ENCODE results near the gene TPRKB. TPM values are rescaled to one million over a fixed set of nuclear protein-coding genes. Genes with fewer than 3 reads are reported as not detected.
"Not testable (repeated sequence)": the region's sequence is repeated elsewhere in the genome, so short reads cannot be mapped to it uniquely, and the experiment has no call there.

The TPRKB gene
- total RNA-seq, 1 experiment from 2014 or later = 42.1 TPM

GRCh38 chr2:73780237-73780582 lies 43.1 kb upstream of the TPRKB start:
- Histone ChIP-seq H3K9me3 (no peaks in the 10 kb centered on the region), H3K4me3 (ENCODE audit: low read depth, low read length) (peak overlapping the region; percentile 94), H3K36me3 (ENCODE audit: control insufficient read depth, insufficient read depth, low read length) (peaks cover 1% of the 10 kb centered on the region; the same call in 1 of the 2 replicates), H3K4me1 (peaks cover 5% of the 10 kb centered on the region; the same call in 1 of the 2 replicates), H3K27me3 (replicated peaks; ENCODE audit: control insufficient read depth, insufficient read depth, low read length) (no peaks in the 10 kb centered on the region)
- no peaks in the 10 kb centered on the region for H3K27me3 Mint-ChIP-seq (ENCODE audit: insufficient read depth, unreplicated experiment)
- H3K9me3 Mint-ChIP-seq (ENCODE audit: unreplicated experiment) = no peaks in the 10 kb centered on the region
- no peaks in the 10 kb centered on the region for H3K36me3 Mint-ChIP-seq (ENCODE audit: insufficient read depth, unreplicated experiment)
- POLR2A ChIA-PET = interaction anchor here (0.9 kb wide), 1 partner anchor 216 kb away, joined by 3 read pairs; no protein-coding TSS in a partner anchor
- no peak for DNase-seq
- CTCF ChIA-PET = no interaction called here
- H3K27ac Mint-ChIP-seq (ENCODE audit: unreplicated experiment) = peak overlapping the region; percentile 89
- TF ChIP-seq CTCF (IDR thresholded peaks at IDR 0.05; ENCODE audit: insufficient read depth in 1 of 2, low read depth in 1 of 2, low read length in 1 of 2, severe bottlenecking in 1 of 2, unreplicated experiment in 1 of 2) = no peak
- peaks cover 6% of the 10 kb centered on the region for H3K4me1 Mint-ChIP-seq (ENCODE audit: low read depth, unreplicated experiment)
- peak overlapping the region; percentile 93 for H3K4me3 Mint-ChIP-seq (ENCODE audit: unreplicated experiment)
- BruUV-seq (replicated peaks) = no TSS peak
- intact Hi-C loops (cut with micrococcal nuclease; ENCODE audit: unreplicated experiment) = loop anchor here (1.0 kb wide), 1 partner anchor 43 kb away; the partner anchor contains the start of gene TPRKB

DNA sequence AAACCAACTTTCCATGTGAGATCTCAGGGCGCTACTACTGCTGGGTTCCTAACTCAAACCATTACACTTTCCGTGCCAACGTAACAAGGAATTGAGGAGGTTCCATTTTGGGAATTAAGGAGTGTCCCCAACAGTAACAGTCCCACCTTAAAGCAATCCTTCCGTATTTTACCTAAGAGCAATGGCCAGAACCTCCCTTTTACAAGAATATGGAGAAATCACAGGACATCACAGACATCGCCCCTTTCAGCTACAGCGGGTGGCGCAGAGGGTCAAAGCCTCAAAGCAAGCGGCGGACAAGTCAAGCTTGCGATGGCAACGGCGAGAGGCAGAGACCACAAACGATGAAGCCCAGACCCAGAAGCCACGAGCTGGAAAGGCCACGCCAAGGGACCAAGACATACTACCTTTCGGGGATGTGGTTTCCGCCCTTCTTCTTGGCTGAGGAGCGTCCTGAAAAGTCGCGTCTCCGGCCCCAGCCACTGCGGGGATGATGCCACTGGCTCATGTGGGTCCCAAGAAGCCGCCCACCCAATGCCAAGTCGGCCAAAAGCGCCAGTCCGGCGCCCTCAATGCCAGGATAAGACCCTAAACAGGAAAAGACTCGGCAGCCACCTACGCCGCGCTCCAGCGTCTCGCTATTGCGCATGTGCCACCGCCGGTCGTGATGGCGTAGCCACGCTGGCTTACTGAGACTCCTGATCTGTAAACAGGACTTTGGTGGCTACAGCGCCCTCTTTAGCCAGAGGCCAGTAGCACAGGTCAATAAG lies 42.5 kb upstream of the TPRKB start, which contains the start of gene DUSP11:
Gene DUSP11, minus strand, starts transcription at position 637 of the 770 bp plus-strand sequence. Its CDS starts 129 bp downstream, at position 508.
- H3K4me3 ChIP-seq (ENCODE audit: low read depth, low read length) = peak within 1 kb of the TSS; percentile 94
- intact Hi-C loops (cut with micrococcal nuclease; ENCODE audit: unreplicated experiment) = loop anchor here (1.0 kb wide), 1 partner anchor 42 kb away; the partner anchor contains the start of gene TPRKB
- Mint-ChIP-seq H3K27me3 (ENCODE audit: insufficient read depth, unreplicated experiment) (no peaks in the 10 kb centered on the region), H3K36me3 (ENCODE audit: insufficient read depth, unreplicated experiment) (no peaks in the 10 kb centered on the region), H3K27ac (ENCODE audit: unreplicated experiment) (peak within 1 kb of the TSS; percentile 89), H3K4me3 (ENCODE audit: unreplicated experiment) (peak within 1 kb of the TSS; percentile 93), H3K4me1 (ENCODE audit: low read depth, unreplicated experiment) (peaks cover 6% of the 10 kb centered on the region), H3K9me3 (ENCODE audit: unreplicated experiment) (no peaks in the 10 kb centered on the region)
- peak; percentile 88 to 95 for TF ChIP-seq CTCF (IDR thresholded peaks at IDR 0.05; ENCODE audit: insufficient read depth in 1 of 2, low read depth in 1 of 2, low read length in 1 of 2, severe bottlenecking in 1 of 2, unreplicated experiment in 1 of 2)
- TSS peak; percentile 43 for BruUV-seq (replicated peaks)
- ChIA-PET CTCF (interaction anchor here (0.8 kb wide), 1 partner anchor 42 kb away, joined by 3 read pairs; the partner anchor contains the start of gene TPRKB), POLR2A (interaction anchor here (0.9 kb wide), 1 partner anchor 216 kb away, joined by 3 read pairs; no protein-coding TSS in a partner anchor)
- H3K36me3 ChIP-seq (ENCODE audit: control insufficient read depth, insufficient read depth, low read length) = peaks cover 1% of the 10 kb centered on the region; the same call in 1 of the 2 replicates
- H3K9me3 ChIP-seq = no peaks in the 10 kb centered on the region
- no peaks in the 10 kb centered on the region for H3K27me3 ChIP-seq (replicated peaks; ENCODE audit: control insufficient read depth, insufficient read depth, low read length)
- H3K4me1 ChIP-seq = peaks cover 5% of the 10 kb centered on the region; the same call in 1 of the 2 replicates
- peak; percentile 95 for DNase-seq

DNA sequence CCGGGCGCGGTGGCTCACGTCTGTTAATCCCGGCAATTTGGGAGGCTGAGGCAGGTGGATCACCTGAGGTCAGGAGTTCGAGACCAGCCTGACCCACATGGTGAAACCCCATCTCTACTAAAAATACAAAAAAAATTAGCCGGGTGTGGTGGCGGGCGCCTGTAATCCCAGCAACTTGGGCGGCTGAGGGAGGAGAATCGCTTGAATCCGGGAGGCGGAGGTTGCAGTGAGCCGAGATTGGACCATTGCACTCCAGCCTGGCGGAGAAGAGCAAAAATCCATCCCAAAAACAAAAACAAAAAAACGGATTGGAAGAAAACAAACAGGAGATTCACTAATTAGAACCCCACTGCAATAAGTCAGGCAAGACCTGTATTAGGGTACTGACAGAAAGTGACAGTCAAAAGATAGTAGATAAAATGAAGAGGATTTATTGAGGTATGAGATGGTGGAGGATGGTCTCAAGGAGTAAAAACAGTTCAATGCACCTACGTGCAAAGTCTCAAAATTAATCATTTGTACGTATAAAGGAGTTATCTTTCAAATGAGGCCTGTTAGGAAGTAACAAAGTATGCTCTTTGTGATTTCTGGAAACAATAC lies 41.8 kb upstream of the TPRKB start:
- intact Hi-C loops (cut with micrococcal nuclease; ENCODE audit: unreplicated experiment); H3K4me1 Mint-ChIP-seq (ENCODE audit: low read depth, unreplicated experiment); H3K36me3 ChIP-seq (ENCODE audit: control insufficient read depth, insufficient read depth, low read length); H3K36me3 Mint-ChIP-seq (ENCODE audit: insufficient read depth, unreplicated experiment); H3K4me1 ChIP-seq; H3K27me3 ChIP-seq (replicated peaks; ENCODE audit: control insufficient read depth, insufficient read depth, low read length); H3K9me3 Mint-ChIP-seq (ENCODE audit: unreplicated experiment); H3K9me3 ChIP-seq; DNase-seq; BruUV-seq (replicated peaks); H3K27me3 Mint-ChIP-seq (ENCODE audit: insufficient read depth, unreplicated experiment): not testable (repeated sequence)
- CTCF ChIA-PET = interaction anchor here (0.8 kb wide), 1 partner anchor 42 kb away, joined by 3 read pairs; the partner anchor contains the start of gene TPRKB
- POLR2A ChIA-PET = interaction anchor here (0.9 kb wide), 1 partner anchor 217 kb away, joined by 3 read pairs; no protein-coding TSS in a partner anchor
- peak overlapping the region; percentile 89 for H3K27ac Mint-ChIP-seq (ENCODE audit: unreplicated experiment)
- peak overlapping the region; percentile 94 for H3K4me3 ChIP-seq (ENCODE audit: low read depth, low read length)
- peak overlapping the region; percentile 93 for H3K4me3 Mint-ChIP-seq (ENCODE audit: unreplicated experiment)
